Panc1 (cell line): ENCODE results near the gene ASXL2. TPM values are rescaled to one million over a fixed set of nuclear protein-coding genes. Genes with fewer than 3 reads are reported as not detected.
"Not testable (repeated sequence)": the region's sequence is repeated elsewhere in the genome, so short reads cannot be mapped to it uniquely, and the experiment has no call there.

ENCODE experiments used
- ATAC-seq: fragments of 200-7000 bp; cut with Tn5 transposase; 2 replicates; pipeline ENCODE4 v1.9.1; 2020; ENCODE audit warnings: mild to moderate bottlenecking, moderate library complexity
- BruUV-seq: library from RNA; stranded (reverse); fragments of 400-500 nt; replicated peaks from 2 replicates; lab custom pipeline; 2021; lab: Mats Ljungman, UMichigan
- CTCF ChIA-PET: fragments of 300-600 bp; sonication (Branson Sonifier 250); formaldehyde crosslinking; loops from one replicate; lab custom pipeline; 2022; ENCODE audit warnings: antibody characterized with exemption; lab: Charles Lee
- POLR2A ChIA-PET: fragments of 300-600 bp; sonication (Branson Sonifier 250); formaldehyde crosslinking; loops from one replicate; lab custom pipeline; 2022; ENCODE audit warnings: antibody characterized with exemption; lab: Charles Lee
- DNase-seq: peaks from one replicate; pipeline ENCODE4 v3.0.0-alpha.2; 2010; ENCODE audit warnings: low read depth, low spot score
- H3K27ac ChIP-seq: 2 replicates; pipeline ENCODE4 v1.5.1; 2011; ENCODE audit warnings: mild to moderate bottlenecking, low read length, inconsistent platforms
- H3K27me3 ChIP-seq: fragments of 200-500 bp; sonication (Bioruptor generic); 2 replicates; pipeline ENCODE4 v1.6.0; 2014; ENCODE audit warnings: low read length, inconsistent platforms; ENCODE audit not compliant: control insufficient read depth, insufficient read depth
- H3K36me3 ChIP-seq: fragments of 200-500 bp; sonication (Bioruptor generic); 2 replicates; pipeline ENCODE4 v1.5.1; 2014; ENCODE audit warnings: inconsistent platforms, mild to moderate bottlenecking, low read length, moderate library complexity; ENCODE audit not compliant: control insufficient read depth, insufficient read depth
- H3K4me1 ChIP-seq: 2 replicates; pipeline ENCODE4 v1.5.1; 2011; ENCODE audit warnings: inconsistent platforms, mild to moderate bottlenecking, low read length, moderate library complexity; ENCODE audit not compliant: control insufficient read depth, insufficient read depth
- H3K4me3 ChIP-seq, 2 experiments: 2 replicates each; pipeline ENCODE4 v1.5.1; 2011 to 2012; ENCODE audit warnings: low read depth in 2 of 2, low read length in 2 of 2, mild to moderate bottlenecking in 2 of 2, inconsistent platforms in 1 of 2, moderate library complexity in 1 of 2
- H3K9me3 ChIP-seq: fragments of 200-500 bp; sonication (Bioruptor generic); 2 replicates; pipeline ENCODE4 v1.5.1; 2014; ENCODE audit warnings: low read depth, mild to moderate bottlenecking, inconsistent platforms, low read length, moderate library complexity; ENCODE audit not compliant: control insufficient read depth, insufficient read depth
- CTCF ChIP-seq: fragments of 450-650 bp; IDR thresholded peaks from 2 replicates; pipeline ENCODE4 v1.5.1; 2017; ENCODE audit warnings: mild to moderate bottlenecking
- POLR2AphosphoS5 ChIP-seq: IDR thresholded peaks from 2 replicates; pipeline ENCODE4 v1.6.1; 2012; ENCODE audit warnings: mild to moderate bottlenecking, low read depth, low read length, moderate library complexity
- REST ChIP-seq, 2 experiments: IDR thresholded peaks; 2 replicates each; pipeline ENCODE4 v1.6.1; 2011 to 2012; ENCODE audit warnings: low read depth in 2 of 2, control low read depth in 1 of 2, low read length in 1 of 2, mild to moderate bottlenecking in 1 of 2, moderate library complexity in 1 of 2; ENCODE audit not compliant: insufficient read depth in 1 of 2
- SIN3A ChIP-seq: IDR thresholded peaks from 2 replicates; pipeline ENCODE4 v1.6.1; 2012; ENCODE audit warnings: low read depth, mild to moderate bottlenecking, low read length, moderate library complexity, borderline replicate concordance; ENCODE audit not compliant: insufficient read depth
- TCF7L2 ChIP-seq: IDR thresholded peaks from 2 replicates; pipeline ENCODE4 v1.6.1; 2011; ENCODE audit warnings: mild to moderate bottlenecking, low read depth, low read length, inconsistent platforms
- in situ Hi-C: cut with HindIII; loops from 2 replicates; pipeline ENCODE4 v1.10.0; 2016; ENCODE audit warnings: low sequenced_read_pairs, low pct_unique_long_range_greater_than_20kb
- intact Hi-C: fragments of 100-400 bp; cut with micrococcal nuclease; formaldehyde crosslinking; loops from one replicate; pipeline ENCODE4 v1.10.0; 2022; ENCODE audit not compliant: unreplicated experiment
- total RNA-seq: library from RNA; stranded (reverse); gene quantifications from one replicate; pipeline ENCODE4 v1.2.1, GENCODE V29; 2021; ENCODE audit not compliant: unreplicated experiment

ASXL2 gene
- total RNA-seq, 1 experiment from 2014 or later = 43.4 TPM

GRCh38 chr2:25897506-25897905, 19.2 kb upstream of the ASXL2 start:
- intact Hi-C loops (no loop called here), in situ Hi-C loops (no loop called here)
- Histone ChIP-seq H3K27ac (no peak overlapping the region), H3K4me3 (no peak overlapping the region), H3K27me3 (no peaks in the 10 kb centered on the region), H3K36me3 (no peaks in the 10 kb centered on the region), H3K4me1 (no peaks in the 10 kb centered on the region), H3K9me3 (no peaks in the 10 kb centered on the region)
- TF ChIP-seq CTCF = no peak
- no peak for TF ChIP-seq TCF7L2
- no peak for TF ChIP-seq REST (IDR thresholded peaks at IDR 0.05; ENCODE audit: insufficient read depth in 1 of 2, low read depth in 2 of 2, low read length in 1 of 2)
- TF ChIP-seq POLR2AphosphoS5 = no peak
- TF ChIP-seq SIN3A = no peak
- CTCF ChIA-PET = no interaction called here
- ATAC-seq (no peak), DNase-seq (no peak)
- POLR2A ChIA-PET = no interaction called here
- BruUV-seq = no TSS peak

- H3K36me3 ChIP-seq, H3K4me1 ChIP-seq, ATAC-seq, CTCF ChIA-PET, BruUV-seq, POLR2A ChIA-PET, H3K9me3 ChIP-seq, H3K27me3 ChIP-seq, H3K4me3 ChIP-seq, in situ Hi-C loops, DNase-seq, H3K27ac ChIP-seq, intact Hi-C loops: not testable (repeated sequence)
Observed at GRCh38 chr2:25896308-25896707, 18.0 kb upstream of the ASXL2 start.

GRCh38 chr2:25895610-25896009, 17.3 kb upstream of the ASXL2 start:
- DNase-seq = no peak
- no peaks in the 10 kb centered on the region for H3K4me1 ChIP-seq
- ChIA-PET CTCF (interaction anchor here (0.7 kb wide), 1 partner anchor 254 kb away, joined by 4 read pairs; no protein-coding TSS in a partner anchor), POLR2A (interaction anchor here (0.6 kb wide), 1 partner anchor 13 kb away, joined by 4 read pairs; no protein-coding TSS in a partner anchor)
- in situ Hi-C loops = no loop called here
- H3K27me3 ChIP-seq = no peaks in the 10 kb centered on the region
- no peaks in the 10 kb centered on the region for H3K36me3 ChIP-seq
- ATAC-seq = no peak
- no peaks in the 10 kb centered on the region for H3K9me3 ChIP-seq
- no peak overlapping the region for H3K4me3 ChIP-seq
- TF ChIP-seq SIN3A = no peak
- no peak for TF ChIP-seq POLR2AphosphoS5
- no peak for TF ChIP-seq CTCF
- no peak for TF ChIP-seq TCF7L2
- no TSS peak for BruUV-seq
- no peak overlapping the region for H3K27ac ChIP-seq
- intact Hi-C loops = no loop called here
